GM13977 (cell line): Measurements from ENCODE around the gene HS3ST4.

Experiments used
- DNase-seq: peaks from one replicate; pipeline ENCODE4 v3.0.0; 2012; ENCODE audit warnings: low spot score
- in situ Hi-C: fragments of 300-500 bp; cut with MboI; formaldehyde crosslinking; loops from one replicate; pipeline ENCODE4 v1.12.0; 2022; ENCODE audit warnings: low sequenced_read_pairs, low pct_unique_long_range_greater_than_20kb, mixed read lengths, inconsistent platforms; ENCODE audit not compliant: unreplicated experiment
- TF ChIP-seq, protein P1 (sequence below): IDR thresholded peaks from 2 replicates; pipeline ENCODE4 v1.5.1; 2012; ENCODE audit warnings: mild to moderate bottlenecking, control low read depth; ENCODE audit not compliant: insufficient read depth; ENCODE audit errors: extremely low read depth, missing control alignments

The HS3ST4 gene

DNA sequence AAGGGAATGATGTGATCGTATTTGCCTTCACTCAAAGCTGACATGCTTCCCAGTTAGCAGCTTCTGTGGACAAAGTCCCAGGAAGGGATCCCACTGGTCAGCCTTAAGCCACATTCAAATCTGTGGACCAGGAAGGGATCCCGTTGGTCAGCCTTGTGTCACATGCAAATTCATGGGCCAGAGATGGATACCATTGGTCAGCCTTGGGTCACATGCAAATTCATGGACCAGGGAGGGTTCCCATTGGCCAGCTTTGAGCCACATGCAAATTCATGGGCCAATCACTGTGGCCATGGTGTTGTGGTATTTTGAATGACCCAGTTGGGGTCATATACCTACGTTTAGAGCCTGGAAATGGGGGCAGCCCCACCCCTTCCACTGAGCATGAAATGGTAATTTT is 201.6 kb downstream of the HS3ST4 start:
- in situ Hi-C loops = no loop called here
- no peak for DNase-seq
- TF ChIP-seq, protein P1, sequence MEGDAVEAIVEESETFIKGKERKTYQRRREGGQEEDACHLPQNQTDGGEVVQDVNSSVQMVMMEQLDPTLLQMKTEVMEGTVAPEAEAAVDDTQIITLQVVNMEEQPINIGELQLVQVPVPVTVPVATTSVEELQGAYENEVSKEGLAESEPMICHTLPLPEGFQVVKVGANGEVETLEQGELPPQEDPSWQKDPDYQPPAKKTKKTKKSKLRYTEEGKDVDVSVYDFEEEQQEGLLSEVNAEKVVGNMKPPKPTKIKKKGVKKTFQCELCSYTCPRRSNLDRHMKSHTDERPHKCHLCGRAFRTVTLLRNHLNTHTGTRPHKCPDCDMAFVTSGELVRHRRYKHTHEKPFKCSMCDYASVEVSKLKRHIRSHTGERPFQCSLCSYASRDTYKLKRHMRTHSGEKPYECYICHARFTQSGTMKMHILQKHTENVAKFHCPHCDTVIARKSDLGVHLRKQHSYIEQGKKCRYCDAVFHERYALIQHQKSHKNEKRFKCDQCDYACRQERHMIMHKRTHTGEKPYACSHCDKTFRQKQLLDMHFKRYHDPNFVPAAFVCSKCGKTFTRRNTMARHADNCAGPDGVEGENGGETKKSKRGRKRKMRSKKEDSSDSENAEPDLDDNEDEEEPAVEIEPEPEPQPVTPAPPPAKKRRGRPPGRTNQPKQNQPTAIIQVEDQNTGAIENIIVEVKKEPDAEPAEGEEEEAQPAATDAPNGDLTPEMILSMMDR = no peak

DNA sequence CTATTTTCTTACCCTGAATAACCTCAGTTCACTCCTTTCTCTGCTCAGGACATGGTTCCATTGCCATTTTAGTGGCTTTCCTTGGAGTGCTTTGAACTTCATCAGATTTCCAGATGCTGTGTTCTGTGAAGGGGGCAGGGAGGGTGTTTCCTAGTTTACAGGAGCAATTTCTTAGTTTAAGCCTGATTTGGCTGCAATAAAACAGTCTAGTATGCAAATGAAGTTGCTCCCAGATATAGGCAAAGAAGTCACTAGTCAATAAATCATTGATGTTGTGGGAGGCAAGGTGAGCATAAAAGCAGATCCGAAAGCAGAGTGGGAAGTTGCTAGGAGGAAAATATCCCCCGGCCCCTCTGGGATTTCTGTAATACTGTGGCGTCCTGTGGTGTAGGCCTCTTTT is 202.3 kb downstream of the HS3ST4 start:
- in situ Hi-C loops = no loop called here
- TF ChIP-seq, protein P1 = no peak
- no peak for DNase-seq

DNA sequence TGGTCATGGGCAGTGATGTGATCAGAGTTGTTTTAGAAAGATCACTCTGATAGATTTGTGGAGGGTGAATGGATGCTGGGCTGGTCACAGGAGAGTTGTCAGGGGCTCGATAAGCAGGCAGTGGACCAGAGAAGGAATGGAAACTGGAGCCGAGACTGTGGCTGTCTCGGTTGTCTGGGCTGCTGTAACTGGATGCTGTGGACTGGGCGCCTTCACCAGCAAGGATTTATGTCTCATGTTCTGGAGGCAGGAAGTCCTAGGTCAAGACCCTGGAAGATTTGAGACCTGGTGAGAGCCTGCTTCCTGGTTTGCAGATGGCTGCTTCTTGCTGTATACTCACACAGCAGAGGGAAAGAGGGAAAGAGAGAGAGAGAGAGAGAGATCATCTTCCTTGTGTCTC is 203.6 kb downstream of the HS3ST4 start:
- TF ChIP-seq, protein P1 = no peak
- no peak for DNase-seq
- in situ Hi-C loops = no loop called here

DNA sequence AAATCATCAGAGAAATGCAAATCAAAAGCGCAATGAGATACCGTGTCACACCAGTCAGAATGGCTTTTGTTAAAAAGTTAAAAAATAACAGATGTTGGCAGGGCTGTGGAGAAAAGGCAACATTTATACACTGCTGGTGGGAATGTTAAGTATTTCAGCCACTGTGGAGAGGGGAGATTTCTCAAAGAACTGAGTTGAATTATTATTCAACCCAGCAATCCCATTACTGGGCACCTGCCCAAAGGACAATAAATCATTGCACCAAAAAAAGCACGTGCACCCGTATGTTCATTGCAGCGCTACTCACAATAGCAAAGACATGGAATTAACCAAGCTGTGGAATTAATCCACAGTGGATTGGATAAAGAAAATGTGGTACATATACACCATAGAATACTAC is 204.7 kb downstream of the HS3ST4 start:
- TF ChIP-seq, protein P1 = no peak
- no peak for DNase-seq
- in situ Hi-C loops = no loop called here

DNA sequence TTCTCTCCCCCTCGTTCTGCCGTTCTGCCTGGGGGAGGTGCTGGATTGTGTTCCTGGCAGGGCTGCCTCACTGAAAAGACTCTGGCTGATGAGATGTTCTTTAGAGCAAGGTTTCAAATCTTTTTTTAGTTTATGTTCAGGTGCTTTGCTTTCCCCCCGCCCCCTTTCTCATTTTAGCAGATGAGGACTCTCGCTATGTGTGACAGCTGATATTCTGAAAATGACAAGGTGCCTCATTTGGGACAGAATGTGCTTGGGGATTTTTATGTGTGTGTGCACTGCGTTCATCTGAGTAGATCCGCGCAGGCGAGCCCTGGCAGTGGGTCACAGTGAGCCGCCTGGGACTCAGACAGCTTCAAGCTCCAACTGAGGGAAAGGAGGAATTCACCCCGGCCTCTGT is 205.9 kb downstream of the HS3ST4 start:
- in situ Hi-C loops = no loop called here
- TF ChIP-seq, protein P1 = no peak
- no peak for DNase-seq

DNA sequence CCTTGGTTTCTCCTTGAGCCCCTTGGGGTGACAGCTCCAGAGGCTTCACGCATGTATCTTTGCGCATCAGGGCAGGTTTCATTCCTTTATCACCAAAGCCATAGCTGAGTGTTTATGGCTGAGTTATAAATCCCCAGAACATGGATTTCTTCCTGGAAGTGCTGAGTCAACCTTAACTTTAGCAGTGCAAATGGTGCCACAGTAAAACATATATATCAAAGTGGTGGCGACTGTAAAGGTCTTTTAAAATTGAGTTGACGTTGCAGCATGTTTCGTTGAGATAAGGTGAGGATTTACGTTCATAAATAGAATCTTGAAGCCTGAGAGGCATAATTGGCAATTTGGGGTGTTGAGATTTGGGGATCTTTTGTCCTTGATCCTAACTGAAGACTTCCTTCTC is 214.1 kb downstream of the HS3ST4 start:
- in situ Hi-C loops = no loop called here

More for the DNA sequence above, 214.1 kb downstream of the HS3ST4 start:
- DNase-seq = no peak
- TF ChIP-seq, protein P1 = no peak
